Measurements from ENCODE around the gene CYTH4. TPM values are rescaled to one million over a fixed set of nuclear protein-coding genes. Genes with fewer than 3 reads are reported as not detected.

Gene CYTH4
- total RNA-seq, 4 donors from 2014 or later: 1.4 to 13.1 (median 3.0) TPM

GRCh38 chr22:37255558-37256006, 26.7 kb upstream of the CYTH4 start:
- no peak for DNase-seq (ENCODE audit: low spot score in 2 of 2)
- intact Hi-C loops (cut with DNase I; ENCODE audit: low total_unique reads): no loop called here
- no peak for TF ChIP-seq POLR2A (IDR thresholded peaks at IDR 0.05)
- no peak for TF ChIP-seq CTCF (IDR thresholded peaks at IDR 0.05)
- H3K4me3 ChIP-seq (ENCODE audit: low read depth, poor library complexity, severe bottlenecking): no peak overlapping the region

GRCh38 chr22:37256075-37256726, 26.1 kb upstream of the CYTH4 start:
- TF ChIP-seq POLR2A (IDR thresholded peaks at IDR 0.05) (no peak), CTCF (IDR thresholded peaks at IDR 0.05) (no peak)
- no peak overlapping the region for H3K4me3 ChIP-seq (ENCODE audit: low read depth, poor library complexity, severe bottlenecking)
- 51 to 57% methylated on average over 10 of the region's 10 CpGs for WGBS, 2 donors
- no peak for DNase-seq (ENCODE audit: low spot score in 2 of 2)
- intact Hi-C loops (cut with DNase I; ENCODE audit: low total_unique reads): no loop called here

- WGBS, 2 donors: 82 to 85% methylated on average over 9 of the region's 9 CpGs
- DNase-seq (ENCODE audit: low spot score in 2 of 2): no peak
These were observed 24.1 kb upstream of the CYTH4 start for GRCh38 chr22:37258005-37258752.

GRCh38 chr22:37258753-37259401, 23.4 kb upstream of the CYTH4 start:
- WGBS, 2 donors: 77 to 79% methylated on average over 14 of the region's 14 CpGs
- no peak overlapping the region for H3K4me3 ChIP-seq (ENCODE audit: low read depth, poor library complexity, severe bottlenecking)
- intact Hi-C loops (cut with DNase I; ENCODE audit: low total_unique reads): no loop called here
- no peak for TF ChIP-seq CTCF (IDR thresholded peaks at IDR 0.05)
- no peak for TF ChIP-seq POLR2A (IDR thresholded peaks at IDR 0.05)
- DNase-seq (ENCODE audit: low spot score in 2 of 2): no peak

More at GRCh38 chr22:37258005-37258752, 24.1 kb upstream of the CYTH4 start:
- H3K4me3 ChIP-seq (ENCODE audit: low read depth, poor library complexity, severe bottlenecking): no peak overlapping the region
- TF ChIP-seq CTCF (IDR thresholded peaks at IDR 0.05) (no peak), POLR2A (IDR thresholded peaks at IDR 0.05) (no peak)
- intact Hi-C loops (cut with DNase I; ENCODE audit: low total_unique reads): no loop called here

- TF ChIP-seq POLR2A (IDR thresholded peaks at IDR 0.05) (no peak), CTCF (IDR thresholded peaks at IDR 0.05) (no peak)
- 2 to 9% methylated on average over 23 of the region's 23 CpGs for WGBS, 2 donors
- intact Hi-C loops (cut with DNase I; ENCODE audit: low total_unique reads): no loop called here
- DNase-seq (ENCODE audit: low spot score in 2 of 2): no peak
- H3K4me3 ChIP-seq (ENCODE audit: low read depth, poor library complexity, severe bottlenecking): no peak overlapping the region
These were observed 22.7 kb upstream of the CYTH4 start for GRCh38 chr22:37259540-37260029.

Measured in lower leg skin (tissue), 4 donors.